SIG-M5 treated with dmso at 0.1 percent for 504 hours (cell line): ENCODE results near the gene FZR1.

Source experiments
- DNase-seq: peaks from one replicate; lab custom pipeline; 2025; ENCODE audit not compliant: unreplicated experiment; lab: John Stamatoyannopoulos, UW

FZR1 gene

DNA sequence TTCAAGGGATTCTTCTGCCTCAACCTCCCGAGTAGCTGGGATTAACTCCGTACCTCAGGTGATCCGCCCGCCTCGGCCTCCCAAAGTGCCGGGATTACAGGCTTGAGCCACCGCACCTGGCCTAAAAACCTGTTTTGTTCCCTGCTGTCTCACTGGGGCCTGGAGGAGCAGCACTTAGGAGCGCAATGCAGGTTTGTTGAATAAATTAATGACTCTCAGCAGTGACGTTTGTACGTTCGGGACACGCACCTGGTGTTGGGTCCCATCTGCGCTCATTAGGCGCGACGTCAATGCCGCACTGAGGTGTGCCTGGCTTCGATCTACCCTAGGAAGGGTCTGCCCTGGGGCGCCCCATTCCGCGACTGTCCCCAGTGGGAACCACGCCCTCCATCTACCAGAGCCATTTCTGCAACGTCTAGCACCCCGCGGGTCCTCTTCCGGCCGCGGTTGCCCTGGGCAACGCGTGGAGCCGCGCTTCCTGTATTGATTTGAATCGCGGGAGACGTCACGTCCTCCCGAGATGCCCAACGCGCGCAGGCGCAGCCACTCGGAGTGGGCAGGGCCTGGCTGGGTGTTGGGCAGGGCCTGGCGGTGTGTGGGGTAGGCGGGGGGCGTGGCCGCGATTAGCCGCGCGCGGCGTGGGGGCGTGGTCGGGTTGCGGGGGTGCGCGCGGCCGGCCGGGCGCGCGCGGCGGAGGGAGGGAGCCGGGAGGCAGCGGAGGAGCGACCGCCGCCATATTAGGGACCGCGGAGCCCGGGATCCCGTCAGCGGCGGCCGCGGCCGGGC, at the start of gene FZR1:
Gene FZR1, plus strand, starts transcription at position 714 of the 786 bp plus-strand sequence. CDS start 16,679 bp downstream, outside the sequence.
- DNase-seq, result peak; percentile 93

DNA sequence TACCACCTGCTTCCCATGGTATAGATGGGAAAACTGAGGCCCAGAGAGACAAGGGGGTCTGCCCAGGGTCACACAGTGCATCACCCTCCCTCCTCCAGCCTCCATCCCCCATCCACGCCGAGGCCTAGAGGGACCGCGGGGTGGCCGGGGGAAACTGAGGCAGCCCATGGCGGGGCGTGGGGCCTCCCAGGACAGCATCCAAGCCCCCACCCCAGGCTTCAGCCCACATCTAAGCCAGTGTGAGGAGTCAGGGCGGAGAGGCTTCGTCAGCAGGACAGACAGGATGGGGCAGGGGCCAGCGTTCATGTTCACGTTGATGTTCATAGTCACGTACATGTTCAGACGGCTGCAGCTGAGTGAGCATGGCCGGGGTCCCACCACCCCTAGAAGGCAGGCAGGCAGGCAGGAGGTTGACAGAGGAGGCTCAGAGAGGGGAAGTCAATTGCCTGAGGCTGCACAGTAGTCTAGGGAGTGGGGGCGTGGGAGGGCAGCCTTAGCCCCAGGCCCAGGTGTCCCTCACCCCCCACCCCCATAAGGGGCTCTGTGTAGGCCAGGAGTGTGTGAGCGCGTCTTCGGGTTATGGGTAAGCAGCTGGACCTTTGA, 49.1 kb upstream of the FZR1 start:
- no peak for DNase-seq

GRCh38 chr19:3457528-3458228, 48.4 kb upstream of the FZR1 start:
- DNase-seq, result no peak

DNA sequence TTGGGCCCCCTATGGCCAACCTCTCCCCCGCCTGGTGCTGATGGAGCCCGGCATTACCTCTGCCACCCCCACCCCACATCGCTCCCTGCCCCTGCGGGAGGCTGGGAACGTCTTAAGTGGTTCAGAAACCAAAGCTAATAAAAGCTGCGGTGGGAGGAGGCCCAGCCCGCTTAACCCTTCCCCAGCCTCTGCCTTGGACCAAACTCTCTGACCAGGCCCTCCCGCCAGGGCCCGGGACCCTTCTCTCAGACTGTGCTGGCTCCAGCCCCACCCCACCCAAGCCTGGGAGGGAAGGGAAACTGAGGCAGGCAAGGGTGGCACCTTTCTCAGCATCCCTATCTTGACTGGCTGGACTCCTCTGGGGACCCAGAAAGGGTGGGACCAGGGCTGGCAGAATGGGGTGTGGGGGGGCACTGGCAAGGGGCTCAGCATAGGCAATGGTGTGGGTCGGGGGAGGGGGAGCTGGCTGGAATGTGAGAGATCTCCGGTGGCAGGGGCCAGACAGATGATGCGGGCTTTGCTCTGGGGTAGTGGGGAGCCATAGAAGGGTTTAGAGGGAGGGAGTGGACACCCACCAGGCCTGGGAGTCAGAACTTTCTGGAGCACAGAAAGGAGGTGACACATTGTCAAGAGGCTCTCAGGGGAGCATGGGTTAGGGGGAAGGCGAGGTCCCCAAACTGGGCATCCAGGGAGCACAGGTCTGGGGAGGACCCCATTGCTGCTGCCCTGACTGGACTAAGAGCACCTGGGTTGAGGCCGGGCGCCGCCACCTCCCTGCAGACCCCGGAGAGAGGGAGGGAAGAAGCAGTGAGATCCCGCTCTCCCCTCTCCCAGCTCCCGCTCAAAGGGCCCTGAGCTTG, 47.7 kb upstream of the FZR1 start:
- no peak for DNase-seq

GRCh38 chr19:3459089-3459881, 46.8 kb upstream of the FZR1 start:
- DNase-seq, result no peak

GRCh38 chr19:3459965-3460582, 46.0 kb upstream of the FZR1 start:
- DNase-seq, result no peak

DNA sequence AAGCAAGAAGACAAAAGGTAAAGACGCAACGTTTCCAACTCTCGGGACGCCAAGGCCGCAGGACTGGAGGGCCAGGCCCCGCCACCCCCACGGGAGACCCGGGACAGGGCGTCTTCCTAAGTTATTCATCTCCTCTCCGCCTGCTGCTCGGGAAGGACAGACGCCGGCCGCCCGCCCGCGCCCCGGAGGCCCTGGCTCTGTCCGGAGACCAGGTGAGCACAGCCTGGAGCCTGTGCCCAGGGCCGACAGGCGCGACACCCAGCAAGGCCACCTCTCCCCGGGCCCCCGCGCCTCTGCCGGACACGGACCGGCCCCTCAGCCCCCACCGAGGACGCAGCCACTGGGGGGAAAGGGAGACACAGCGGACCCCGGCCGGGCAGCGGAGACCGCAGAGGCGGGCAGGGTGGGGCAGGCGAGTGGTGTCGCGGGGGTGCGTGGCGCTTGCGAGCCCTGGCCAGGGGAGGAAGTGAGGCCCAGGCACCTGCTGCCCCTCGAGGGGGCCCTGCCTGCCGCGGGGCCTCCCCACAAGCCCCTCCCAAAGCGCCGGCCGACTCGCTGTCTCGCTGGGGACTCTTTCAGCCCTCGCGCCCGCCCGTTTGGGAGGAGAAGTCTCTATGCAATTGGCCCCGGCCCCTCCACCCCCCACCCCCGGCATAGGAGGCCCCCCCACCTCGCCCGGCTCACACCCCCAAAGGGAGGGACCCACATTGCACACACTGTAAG, 43.0 kb upstream of the FZR1 start:
- DNase-seq, result no peak

DNA sequence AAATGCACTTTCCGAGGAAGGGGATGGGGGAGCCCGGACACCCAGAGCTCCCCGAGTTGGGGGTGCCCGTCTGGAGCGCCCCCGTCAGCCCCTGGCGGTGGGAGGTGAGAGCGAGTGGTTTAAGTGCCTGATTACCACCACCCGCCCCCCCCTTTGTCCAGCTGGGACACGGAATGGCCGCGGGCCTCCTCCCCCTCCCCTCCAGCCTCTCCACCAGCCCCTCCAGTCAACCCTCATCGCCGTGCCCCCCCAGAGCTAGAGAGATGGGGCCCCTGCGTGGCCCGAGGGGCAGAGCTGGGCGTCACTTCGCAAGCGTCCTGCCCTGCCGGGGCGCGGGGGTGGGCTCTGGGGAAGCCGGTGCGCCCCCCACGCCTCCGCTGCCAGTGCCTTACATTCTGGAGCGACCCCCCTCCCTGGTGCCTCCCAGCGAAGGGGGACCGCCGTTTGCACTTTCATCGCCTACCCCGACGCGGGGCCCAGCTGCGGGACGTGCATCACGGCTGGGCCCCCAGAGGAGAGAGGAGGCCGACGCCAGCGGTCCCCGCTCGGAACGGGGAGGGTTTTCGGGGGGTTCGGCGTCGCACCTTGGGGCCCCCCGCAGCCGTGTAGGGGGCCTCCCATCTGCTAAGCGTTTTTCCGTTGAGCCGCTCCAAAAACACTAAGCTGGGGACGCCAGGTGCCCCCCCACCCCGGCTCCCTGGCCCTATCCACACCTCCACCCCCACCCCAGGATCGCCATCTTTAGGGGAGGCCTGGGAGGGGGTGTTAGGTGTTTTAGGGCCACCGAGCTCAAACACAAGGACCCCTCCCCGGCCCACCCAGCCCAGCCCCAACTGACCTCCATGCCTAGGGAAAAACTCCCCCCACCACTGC, 42.2 kb upstream of the FZR1 start:
- DNase-seq, result no peak

GRCh38 chr19:3464587-3465235, 41.4 kb upstream of the FZR1 start:
- DNase-seq, result no peak

DNA sequence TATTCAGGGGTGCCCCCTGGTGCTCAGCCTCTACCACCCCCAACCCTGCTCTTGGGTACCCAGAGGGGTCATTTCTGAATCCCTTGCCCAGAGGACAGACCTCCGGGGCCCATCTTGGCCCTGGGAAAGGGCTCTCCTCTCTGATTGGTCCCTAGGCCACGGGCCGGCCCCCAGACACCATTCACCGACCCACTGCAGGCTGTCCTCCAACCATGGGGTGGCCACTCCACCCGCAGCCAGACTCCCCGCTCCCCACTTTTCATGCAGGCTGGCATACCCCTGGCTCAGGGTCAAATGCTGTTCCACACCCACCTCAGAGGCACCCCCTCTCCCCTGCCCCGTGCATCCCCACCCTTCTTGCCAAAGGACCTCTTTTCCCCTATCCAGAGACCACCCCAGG, 40.6 kb upstream of the FZR1 start:
- DNase-seq, result no peak

DNA sequence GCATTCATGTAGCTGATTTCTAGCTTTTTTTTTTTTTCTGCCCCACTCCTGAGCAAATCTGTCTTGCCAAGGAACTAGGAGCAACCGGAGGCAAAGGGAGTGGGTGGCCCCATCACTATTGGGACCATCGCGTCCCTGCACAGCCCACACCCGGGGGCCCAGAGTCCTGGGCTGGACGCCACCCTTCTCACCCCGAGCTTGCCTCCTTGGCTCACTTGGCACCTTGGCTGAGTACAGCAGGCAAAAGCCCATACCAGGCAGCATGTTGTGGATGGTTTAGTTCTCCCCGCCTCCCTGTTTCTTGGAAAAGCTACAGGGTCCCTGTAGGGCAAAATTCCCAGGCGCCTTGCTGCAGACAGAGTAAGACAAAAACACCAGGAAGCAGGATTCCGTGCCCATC, 39.5 kb upstream of the FZR1 start:
- DNase-seq, result no peak

- DNase-seq, result no peak
Observed at GRCh38 chr19:3467437-3468198, 38.5 kb upstream of the FZR1 start.

GRCh38 chr19:3468211-3468610, 37.9 kb upstream of the FZR1 start:
- DNase-seq, result no peak

DNA sequence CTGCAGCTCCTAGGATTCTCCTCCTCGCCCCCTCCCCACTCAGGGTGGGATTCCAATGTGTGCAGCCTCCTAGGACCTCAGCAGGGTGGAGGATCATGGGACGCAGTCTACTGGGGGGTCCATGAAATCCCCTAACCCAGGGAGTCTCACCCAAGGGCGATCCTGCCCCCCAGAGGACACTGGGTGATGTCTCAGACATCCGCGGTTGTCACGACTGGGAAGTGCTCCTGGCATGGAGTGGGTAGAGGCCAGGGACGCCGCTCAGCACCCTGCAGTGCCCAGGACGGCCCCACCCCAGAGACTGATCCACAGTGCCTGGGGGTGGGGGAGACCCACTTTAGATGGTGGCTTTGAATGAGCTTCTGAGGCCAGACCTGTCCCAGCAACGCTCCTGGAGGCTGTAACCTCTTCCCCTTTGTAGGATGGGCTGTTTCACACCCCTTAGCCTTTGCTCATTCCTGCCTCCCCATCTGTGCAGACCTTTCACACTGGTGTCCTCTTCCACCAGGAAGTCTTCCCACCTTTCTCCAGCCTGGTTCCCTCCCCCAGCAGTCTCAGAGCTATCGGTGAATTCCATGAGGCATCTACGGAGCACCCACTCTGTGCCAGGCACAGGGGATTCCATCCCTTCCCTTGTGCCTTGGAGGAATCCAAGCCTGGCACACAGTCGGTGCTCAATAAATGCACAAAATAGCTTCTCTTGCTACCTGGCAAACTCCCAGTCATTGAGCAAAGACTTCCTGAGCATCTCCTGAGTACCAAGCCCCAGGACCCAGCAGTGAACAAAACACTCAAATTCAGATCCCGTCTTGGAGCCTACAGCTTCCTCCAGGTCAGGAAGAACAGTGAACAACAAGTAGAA, 36.2 kb upstream of the FZR1 start:
- no peak for DNase-seq

DNA sequence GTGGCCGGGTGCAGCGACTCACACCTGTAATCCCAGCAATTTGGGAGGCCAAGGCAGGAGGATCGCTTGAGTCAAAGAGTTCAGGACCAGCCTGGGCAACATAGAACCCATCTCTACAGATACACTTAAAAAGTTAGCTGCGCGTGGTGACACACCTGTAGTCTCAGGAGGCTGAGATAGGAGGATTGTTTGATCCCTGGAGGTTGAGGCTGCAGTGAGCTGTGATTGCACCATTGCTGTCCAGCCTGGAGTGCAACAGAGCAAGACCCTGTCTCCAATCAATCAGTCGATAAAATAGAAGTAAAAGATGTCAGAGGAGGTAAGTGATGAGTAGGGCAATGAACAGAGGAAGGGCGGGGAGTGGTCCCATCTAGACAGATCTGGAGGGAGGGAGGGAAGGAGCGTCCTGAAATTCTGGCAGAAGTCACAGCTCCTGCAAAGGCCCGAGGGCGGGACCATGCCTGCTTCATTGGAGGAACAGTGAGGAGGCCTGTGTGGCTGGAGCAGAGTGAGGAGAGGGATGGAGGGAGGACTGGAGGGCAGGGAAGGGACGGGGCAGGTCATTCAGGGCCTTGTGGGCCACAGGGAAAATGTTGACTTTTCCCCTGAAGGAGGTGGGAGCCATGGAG, 35.5 kb upstream of the FZR1 start:
- DNase-seq, result no peak
